GM18907 (cell line): Measurements from ENCODE around the gene CD244.
"Not testable (repeated sequence)": the region's sequence is repeated elsewhere in the genome, so short reads cannot be mapped to it uniquely, and the experiment has no call there.

ENCODE experiments used
- ATAC-seq: cut with Tn5 transposase; IDR thresholded peaks from one replicate; pipeline ENCODE4 v1.9.1; 2021; ENCODE audit warnings: mild to moderate bottlenecking, moderate library complexity; ENCODE audit not compliant: unreplicated experiment

The CD244 gene

GRCh38 chr1:160782988-160783765 lies 79.5 kb downstream of the CD244 start:
- ATAC-seq: not testable (repeated sequence)

GRCh38 chr1:160781914-160782689 lies 80.6 kb downstream of the CD244 start:
- peak; percentile 79 for ATAC-seq

- no peak for ATAC-seq
These were observed 81.4 kb downstream of the CD244 start for GRCh38 chr1:160781186-160781766.

- ATAC-seq: no peak
These were observed 82.3 kb downstream of the CD244 start for GRCh38 chr1:160780398-160780755.
